Body of pancreas (tissue), 4 donors: Measurements from ENCODE around the gene UNCX. TPM values are rescaled to one million over a fixed set of nuclear protein-coding genes. Genes with fewer than 3 reads are reported as not detected.

Experiments
- ATAC-seq: fragments of 150-250 bp; one replicate; pipeline ENCODE4 v1.9.1; 2016
- DNase-seq, 4 donors: peaks; one replicate each; pipeline ENCODE4 v3.0.0-alpha.2; 2019
- H3K27ac ChIP-seq, 4 donors: fragments of 200-600 bp; sonication (generic); 1 replicate in 3 of 4; 2 replicates in 1 of 4; pipeline versions ENCODE4 v1.5.1 to v1.6.1; 2016 to 2019; ENCODE audit warnings: mild to moderate bottlenecking in 1 of 4, mixed read lengths in 1 of 4, moderate library complexity in 1 of 4
- H3K27me3 ChIP-seq, 2 donors: fragments of 200-600 bp; sonication (generic); one replicate each; pipeline ENCODE4 v1.6.0; 2016; ENCODE audit warnings: mild to moderate bottlenecking in 1 of 2
- H3K36me3 ChIP-seq, 2 donors: fragments of 200-600 bp; sonication (generic); replicated peaks in 1 of 2; 2 replicates each; pipeline ENCODE4 v1.5.1; 2016; ENCODE audit warnings: low read depth in 2 of 2; ENCODE audit not compliant: insufficient read depth in 1 of 2
- H3K4me1 ChIP-seq: fragments of 200-600 bp; sonication (generic); one replicate; pipeline ENCODE4 v1.6.0; 2016
- H3K4me3 ChIP-seq, 2 donors: fragments of 200-600 bp; sonication (generic); 1 replicate in 1 of 2; 2 replicates in 1 of 2; pipeline ENCODE4 v1.5.1; 2016 to 2019
- H3K9me3 ChIP-seq, 3 donors: fragments of 200-600 bp; sonication (generic); 1 replicate in 2 of 3; 2 replicates in 1 of 3; pipeline ENCODE4 v1.5.1; 2016
- CTCF ChIP-seq, 7 experiments: fragments of 450-650 bp in 4 of 7; fragments of 200-600 bp in 3 of 7; sonication (generic) in 3 of 7; IDR thresholded peaks; one replicate each; pipeline ENCODE4 v1.5.1; 2016 to 2019; ENCODE audit warnings: antibody characterized with exemption in 7 of 7
- POLR2A ChIP-seq, 3 donors: fragments of 450-650 bp; IDR thresholded peaks; one replicate each; pipeline ENCODE4 v1.6.1; 2016; ENCODE audit warnings: antibody characterized with exemption in 3 of 3, mild to moderate bottlenecking in 2 of 3
- WGBS, 2 donors: methylation state at CpG; one replicate each; pipeline ENCODE4 v1.1.5; 2017; 5-methylcytosine and 5-hydroxymethylcytosine counted together
- intact Hi-C: fragments of 100-400 bp; cut with DNase I; formaldehyde crosslinking; loops from one replicate; pipeline ENCODE4 v1.15.1; 2023
- total RNA-seq, 2 donors: library from RNA; depleted of rRNA; stranded (reverse); fragments of >200 nt; gene quantifications; one replicate each; pipeline ENCODE4 v1.1.0, GENCODE V29; 2016

UNCX gene
- total RNA-seq, 2 donors from 2014 or later = not detected

- whole genome bisulfite sequencing, 2 donors = 29 to 35% methylated on average over 9 to 23 of the region's 23 CpGs
- no peak for DNase-seq
- peaks cover 9% of the 10 kb centered on the region for H3K4me1 ChIP-seq
- H3K27ac ChIP-seq = no peak overlapping the region
- peaks cover 11 to 43% of the 10 kb centered on the region in 2 donors for H3K27me3 ChIP-seq
- intact Hi-C loops = loop anchor here (10.0 kb wide), 1 partner anchor 191 kb away; no protein-coding TSS in a partner anchor
- H3K36me3 ChIP-seq = no peaks in the 10 kb centered on the region
- no peak for ATAC-seq
- TF ChIP-seq POLR2A (IDR thresholded peaks at IDR 0.05) (no peak), CTCF (IDR thresholded peaks at IDR 0.05) (no peak)
- no peak overlapping the region for H3K4me3 ChIP-seq
- H3K9me3 ChIP-seq = no peaks in the 10 kb centered on the region
Observed at GRCh38 chr7:1223196-1223981, 9.3 kb upstream of the UNCX start.

GRCh38 chr7:1224086-1224716, 8.5 kb upstream of the UNCX start:
- H3K9me3 ChIP-seq = no peaks in the 10 kb centered on the region
- WGBS, 2 donors = 3 to 4% methylated on average over 9 to 66 of the region's 66 CpGs
- H3K4me3 ChIP-seq = no peak overlapping the region
- intact Hi-C loops = loop anchor here (10.0 kb wide), 1 partner anchor 191 kb away; no protein-coding TSS in a partner anchor
- no peaks in the 10 kb centered on the region for H3K36me3 ChIP-seq
- H3K4me1 ChIP-seq = peaks cover 9% of the 10 kb centered on the region
- H3K27me3 ChIP-seq = peaks cover 14 to 51% of the 10 kb centered on the region in 2 donors
- ATAC-seq (no peak), DNase-seq (no peak)
- TF ChIP-seq CTCF (IDR thresholded peaks at IDR 0.05) (no peak), POLR2A (IDR thresholded peaks at IDR 0.05) (no peak)
- H3K27ac ChIP-seq = no peak overlapping the region

GRCh38 chr7:1225030-1225429, 7.6 kb upstream of the UNCX start:
- Histone ChIP-seq H3K9me3 (no peaks in the 10 kb centered on the region), H3K36me3 (no peaks in the 10 kb centered on the region), H3K27me3 (peaks cover 14 to 56% of the 10 kb centered on the region in 2 donors), H3K4me1 (peaks cover 9% of the 10 kb centered on the region), H3K4me3 (no peak overlapping the region), H3K27ac (no peak overlapping the region)
- TF ChIP-seq POLR2A (IDR thresholded peaks at IDR 0.05) (no peak), CTCF (IDR thresholded peaks at IDR 0.05) (no peak)
- WGBS, 2 donors = 3 to 4% methylated on average over 11 of the region's 11 CpGs
- DNase-seq (no peak), ATAC-seq (no peak)
- intact Hi-C loops = loop anchor here (10.0 kb wide), 1 partner anchor 190 kb away; no protein-coding TSS in a partner anchor

GRCh38 chr7:1225441-1226185, 7.1 kb upstream of the UNCX start:
- Histone ChIP-seq H3K27me3 (peaks cover 14 to 59% of the 10 kb centered on the region in 2 donors), H3K4me1 (peaks cover 9% of the 10 kb centered on the region), H3K4me3 (no peak overlapping the region), H3K36me3 (no peaks in the 10 kb centered on the region), H3K27ac (no peak overlapping the region), H3K9me3 (no peaks in the 10 kb centered on the region)
- ATAC-seq (no peak), DNase-seq (peak in 2 of 4 donors; percentile 26 to 29)
- intact Hi-C loops = loop anchor here (10.0 kb wide), 1 partner anchor 189 kb away; no protein-coding TSS in a partner anchor
- 9 to 13% methylated on average over 47 to 52 of the region's 52 CpGs for WGBS, 2 donors
- TF ChIP-seq CTCF (IDR thresholded peaks at IDR 0.05) = peak; percentile 40 to 85 (median 59)
- TF ChIP-seq POLR2A (IDR thresholded peaks at IDR 0.05) = no peak
